SJSA1 (cell line): ENCODE results near the gene GJB4. TPM values are rescaled to one million over a fixed set of nuclear protein-coding genes. Genes with fewer than 3 reads are reported as not detected.
"Not testable (repeated sequence)": the region's sequence is repeated elsewhere in the genome, so short reads cannot be mapped to it uniquely, and the experiment has no call there.

Experiments
- DNase-seq, 2 experiments: peaks; one replicate each; pipeline ENCODE4 v3.0.0-alpha.2; 2015 to 2020; ENCODE audit warnings: low spot score in 2 of 2, low read depth in 1 of 2
- H3K27ac ChIP-seq: fragments of 250-450 bp; sonication (Bioruptor Pico); 2 replicates; pipeline ENCODE4 v1.5.1; 2020; ENCODE audit warnings: mild to moderate bottlenecking, moderate library complexity
- H3K27me3 ChIP-seq: fragments of 250-450 bp; sonication (Bioruptor Pico); replicated peaks from 2 replicates; pipeline ENCODE4 v1.5.1; 2020; ENCODE audit warnings: mild to moderate bottlenecking, moderate library complexity
- H3K36me3 ChIP-seq: fragments of 250-450 bp; sonication (Bioruptor Pico); 2 replicates; pipeline ENCODE4 v1.5.1; 2020; ENCODE audit warnings: mild to moderate bottlenecking
- H3K4me1 ChIP-seq: fragments of 250-450 bp; sonication (Bioruptor Pico); replicated peaks from 2 replicates; pipeline ENCODE4 v1.6.1; 2021; ENCODE audit warnings: mild to moderate bottlenecking
- H3K4me3 ChIP-seq: fragments of 250-450 bp; sonication (Bioruptor Pico); 2 replicates; pipeline ENCODE4 v1.5.1; 2020; ENCODE audit warnings: mild to moderate bottlenecking
- H3K9me3 ChIP-seq: fragments of 250-450 bp; sonication (Bioruptor Pico); replicated peaks from 2 replicates; pipeline ENCODE4 v1.5.1; 2020; ENCODE audit warnings: mild to moderate bottlenecking
- total RNA-seq: library from RNA; depleted of rRNA; stranded (reverse); fragments of >200 nt; shearing (Covaris generic); gene quantifications from 2 replicates; pipeline ENCODE4 v1.2.3, GENCODE V29; 2014

Gene GJB4
- total RNA-seq, 1 experiment from 2014 or later: not detected

DNA sequence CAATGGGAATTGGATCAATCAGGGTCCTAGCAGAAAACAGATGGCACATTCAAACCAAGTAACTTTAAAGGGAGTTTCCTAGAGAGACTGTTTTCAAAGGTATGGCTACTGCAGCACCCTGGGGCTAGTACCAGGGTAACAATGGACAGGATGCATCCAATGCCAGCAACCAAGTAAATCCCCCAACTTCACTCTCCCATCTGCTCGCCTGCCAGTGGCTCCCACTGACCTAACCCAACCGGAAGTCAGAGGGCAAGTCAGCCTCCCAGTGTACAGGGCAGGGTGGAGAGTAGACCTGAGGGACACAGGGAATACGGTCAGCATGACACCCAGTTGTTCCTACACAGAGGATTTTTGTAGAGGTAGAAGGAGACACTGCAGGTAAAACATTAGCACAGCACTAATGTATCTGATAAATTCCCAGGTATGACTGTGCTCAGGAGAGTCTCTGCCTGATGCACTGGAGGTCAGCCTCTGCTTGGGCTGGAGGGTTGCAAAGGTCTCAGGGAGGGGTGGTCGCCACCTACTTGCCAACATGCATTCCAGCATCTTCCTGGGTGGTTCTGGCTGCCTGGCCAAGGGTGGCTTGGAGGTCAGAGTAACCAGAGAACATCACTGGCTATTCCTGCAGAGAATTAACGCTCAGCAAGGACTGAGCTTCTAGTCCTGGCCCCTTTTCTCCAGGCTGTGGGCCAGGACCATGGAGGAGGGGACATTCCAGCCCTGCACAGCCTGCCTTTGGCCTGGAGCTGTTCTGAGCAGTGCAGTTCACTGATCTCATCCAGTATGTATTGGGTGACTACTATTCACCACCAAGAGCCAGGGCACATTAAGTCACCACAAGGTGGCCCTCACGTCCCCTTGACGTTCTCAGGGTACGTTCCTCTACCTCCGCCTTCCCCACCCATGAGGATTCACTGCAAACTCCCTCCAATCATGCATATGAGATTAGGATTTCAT is 28.2 kb downstream of the GJB4 start:
- H3K4me3 ChIP-seq: no peak overlapping the region
- no peaks in the 10 kb centered on the region for H3K36me3 ChIP-seq
- H3K4me1 ChIP-seq: no peaks in the 10 kb centered on the region
- H3K27ac ChIP-seq: no peak overlapping the region
- H3K27me3 ChIP-seq: peaks cover 9% of the 10 kb centered on the region; the same call in 1 of the 2 replicates
- H3K9me3 ChIP-seq: no peaks in the 10 kb centered on the region
- DNase-seq: no peak

DNA sequence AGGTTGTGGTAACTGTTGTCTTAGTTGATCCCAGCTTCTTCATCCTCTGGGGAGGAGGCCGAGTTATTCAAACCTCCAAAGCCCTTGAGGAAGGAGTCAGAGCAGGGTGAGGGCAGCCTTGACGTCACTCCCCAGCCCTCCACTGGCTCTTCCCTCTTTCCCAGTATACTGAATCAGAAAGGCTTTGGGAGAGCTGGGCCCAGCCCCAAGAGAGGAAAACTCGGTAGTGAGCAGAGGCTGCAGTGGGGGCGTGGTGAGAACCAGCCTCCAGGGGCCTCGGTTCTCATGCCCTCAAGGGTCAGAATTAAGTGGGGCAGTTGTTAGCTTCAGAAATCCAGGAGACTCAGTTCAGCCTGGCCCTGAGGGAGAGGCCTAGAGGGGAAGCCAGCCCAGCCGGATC is 31.4 kb downstream of the GJB4 start:
- Histone ChIP-seq H3K27me3 (peaks cover 11% of the 10 kb centered on the region), H3K27ac (no peak overlapping the region), H3K36me3 (no peaks in the 10 kb centered on the region), H3K9me3 (no peaks in the 10 kb centered on the region), H3K4me1 (no peaks in the 10 kb centered on the region), H3K4me3 (no peak overlapping the region)
- no peak for DNase-seq

DNA sequence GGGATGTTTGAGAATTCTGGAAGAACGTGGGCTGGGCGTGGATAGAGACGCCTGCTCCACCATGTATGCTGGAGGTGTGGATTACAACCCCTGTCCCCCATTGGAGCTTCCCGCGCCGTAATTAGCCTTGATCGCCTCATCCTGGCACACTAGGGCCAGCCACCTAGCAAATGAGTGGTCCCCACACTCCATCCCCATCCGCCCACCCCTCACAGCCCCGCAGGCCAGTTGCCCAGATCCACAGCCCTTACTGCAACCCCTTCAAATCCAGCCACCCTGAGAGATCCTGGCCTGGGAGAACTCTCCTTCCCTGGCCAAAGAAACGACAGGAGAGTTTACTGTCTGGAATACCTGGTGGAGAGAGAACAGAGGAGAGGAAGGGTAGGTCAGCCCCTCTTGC is 32.9 kb downstream of the GJB4 start:
- Histone ChIP-seq H3K4me1 (no peaks in the 10 kb centered on the region), H3K4me3 (no peak overlapping the region), H3K27ac (no peak overlapping the region), H3K36me3 (no peaks in the 10 kb centered on the region), H3K9me3 (no peaks in the 10 kb centered on the region), H3K27me3 (peaks cover 9% of the 10 kb centered on the region)
- no peak for DNase-seq

DNA sequence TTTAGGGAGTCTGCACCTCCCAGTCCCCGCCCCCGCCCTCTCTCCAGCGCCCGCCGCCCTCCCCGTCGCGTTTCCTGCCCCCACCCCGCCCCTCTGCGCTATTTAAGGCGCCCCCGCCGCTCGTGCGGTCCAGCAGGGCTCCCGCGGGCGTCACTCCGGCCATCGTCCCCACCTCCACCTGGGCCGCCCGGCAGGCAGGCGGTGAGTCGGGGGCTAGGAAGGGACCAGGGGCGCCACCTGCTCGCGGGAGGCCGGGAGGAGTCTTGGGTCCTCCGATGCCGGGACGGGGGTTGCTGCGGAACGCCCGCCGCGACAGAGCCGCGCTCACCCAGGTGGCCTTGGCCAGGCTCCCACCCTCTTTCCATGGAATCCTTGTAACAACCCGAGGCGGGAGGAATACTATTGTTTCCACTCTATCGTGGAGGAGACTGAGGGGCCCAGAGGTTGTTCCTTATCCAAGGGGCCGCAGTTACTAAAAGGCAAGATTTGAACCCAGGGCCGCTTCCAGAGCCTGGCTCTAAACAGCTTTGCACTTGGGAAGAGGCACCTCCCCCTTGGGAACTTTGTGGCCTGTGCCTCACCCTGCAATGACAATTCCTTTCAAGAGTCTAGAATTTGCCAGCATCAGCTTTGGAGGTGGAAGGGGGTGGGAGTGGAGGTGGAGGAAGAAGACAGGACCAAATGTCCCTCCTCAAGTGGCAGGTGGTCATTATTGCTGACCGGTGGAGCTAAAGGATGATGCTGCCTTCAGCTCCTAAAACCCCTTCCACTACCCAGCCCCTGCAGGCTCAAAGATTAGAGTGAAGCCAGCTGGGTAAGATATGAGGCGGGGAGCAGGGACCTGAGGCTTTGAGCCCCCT is 33.6 kb downstream of the GJB4 start, which contains the start of gene GJA4:
Gene GJA4 (plus strand): TSS at position 132 of the 860 bp plus-strand sequence. CDS start 1,215 bp downstream, outside the sequence.
- Histone ChIP-seq H3K4me1 (no peaks in the 10 kb centered on the region), H3K9me3 (no peaks in the 10 kb centered on the region), H3K27me3 (peaks cover 9% of the 10 kb centered on the region), H3K4me3 (no peak within 1 kb of the TSS), H3K36me3 (no peaks in the 10 kb centered on the region), H3K27ac (no peak within 1 kb of the TSS)
- no peak for DNase-seq

DNA sequence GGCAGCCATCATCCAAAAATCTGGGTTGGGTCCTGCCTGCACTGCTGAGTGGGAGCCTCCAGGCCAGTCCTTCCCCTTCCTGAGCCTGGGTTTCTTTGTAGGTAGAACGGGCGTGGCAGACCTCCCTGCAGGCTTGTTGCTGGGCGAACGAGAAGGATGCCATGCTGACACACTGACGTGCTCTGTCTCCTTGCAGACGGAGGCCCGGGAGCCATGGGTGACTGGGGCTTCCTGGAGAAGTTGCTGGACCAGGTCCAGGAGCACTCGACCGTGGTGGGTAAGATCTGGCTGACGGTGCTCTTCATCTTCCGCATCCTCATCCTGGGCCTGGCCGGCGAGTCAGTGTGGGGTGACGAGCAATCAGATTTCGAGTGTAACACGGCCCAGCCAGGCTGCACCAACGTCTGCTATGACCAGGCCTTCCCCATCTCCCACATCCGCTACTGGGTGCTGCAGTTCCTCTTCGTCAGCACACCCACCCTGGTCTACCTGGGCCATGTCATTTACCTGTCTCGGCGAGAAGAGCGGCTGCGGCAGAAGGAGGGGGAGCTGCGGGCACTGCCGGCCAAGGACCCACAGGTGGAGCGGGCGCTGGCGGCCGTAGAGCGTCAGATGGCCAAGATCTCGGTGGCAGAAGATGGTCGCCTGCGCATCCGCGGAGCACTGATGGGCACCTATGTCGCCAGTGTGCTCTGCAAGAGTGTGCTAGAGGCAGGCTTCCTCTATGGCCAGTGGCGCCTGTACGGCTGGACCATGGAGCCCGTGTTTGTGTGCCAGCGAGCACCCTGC is 34.7 kb downstream of the GJB4 start:
- Histone ChIP-seq H3K4me3 (no peak overlapping the region), H3K27ac (no peak overlapping the region), H3K4me1 (no peaks in the 10 kb centered on the region), H3K27me3 (peaks cover 9% of the 10 kb centered on the region), H3K36me3 (no peaks in the 10 kb centered on the region), H3K9me3 (no peaks in the 10 kb centered on the region)
- no peak for DNase-seq

DNA sequence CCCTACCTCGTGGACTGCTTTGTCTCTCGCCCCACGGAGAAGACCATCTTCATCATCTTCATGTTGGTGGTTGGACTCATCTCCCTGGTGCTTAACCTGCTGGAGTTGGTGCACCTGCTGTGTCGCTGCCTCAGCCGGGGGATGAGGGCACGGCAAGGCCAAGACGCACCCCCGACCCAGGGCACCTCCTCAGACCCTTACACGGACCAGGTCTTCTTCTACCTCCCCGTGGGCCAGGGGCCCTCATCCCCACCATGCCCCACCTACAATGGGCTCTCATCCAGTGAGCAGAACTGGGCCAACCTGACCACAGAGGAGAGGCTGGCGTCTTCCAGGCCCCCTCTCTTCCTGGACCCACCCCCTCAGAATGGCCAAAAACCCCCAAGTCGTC is 35.2 kb downstream of the GJB4 start:
- no peaks in the 10 kb centered on the region for H3K36me3 ChIP-seq
- no peak overlapping the region for H3K4me3 ChIP-seq
- H3K27me3 ChIP-seq: peaks cover 9% of the 10 kb centered on the region
- H3K27ac ChIP-seq: no peak overlapping the region
- H3K4me1 ChIP-seq: no peaks in the 10 kb centered on the region
- no peak for DNase-seq
- H3K9me3 ChIP-seq: no peaks in the 10 kb centered on the region

DNA sequence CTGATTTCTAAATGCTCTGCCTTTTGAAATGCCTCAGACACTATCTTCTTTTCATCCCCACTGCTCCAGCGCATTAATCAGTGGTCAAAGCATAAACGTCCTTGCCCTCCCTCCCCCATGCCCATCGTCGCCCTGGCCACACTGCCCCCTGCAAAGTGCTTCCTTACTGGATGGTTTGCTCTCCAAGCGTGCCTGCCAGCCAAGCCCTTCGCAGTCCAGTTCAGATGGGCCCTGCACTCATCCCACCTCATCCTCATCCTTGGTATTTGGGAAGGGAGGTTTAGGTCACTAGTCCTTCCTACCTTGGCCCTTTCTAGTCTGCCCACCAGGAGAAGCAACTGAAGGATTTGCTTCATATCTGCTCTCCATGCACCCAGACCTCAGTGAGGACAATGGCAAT is 36.4 kb downstream of the GJB4 start:
- DNase-seq: no peak
- Histone ChIP-seq H3K27me3 (peaks cover 9% of the 10 kb centered on the region; the same call in 1 of the 2 replicates), H3K36me3 (no peaks in the 10 kb centered on the region), H3K9me3 (no peaks in the 10 kb centered on the region), H3K4me3 (no peak overlapping the region), H3K4me1 (no peaks in the 10 kb centered on the region), H3K27ac (no peak overlapping the region)

DNA sequence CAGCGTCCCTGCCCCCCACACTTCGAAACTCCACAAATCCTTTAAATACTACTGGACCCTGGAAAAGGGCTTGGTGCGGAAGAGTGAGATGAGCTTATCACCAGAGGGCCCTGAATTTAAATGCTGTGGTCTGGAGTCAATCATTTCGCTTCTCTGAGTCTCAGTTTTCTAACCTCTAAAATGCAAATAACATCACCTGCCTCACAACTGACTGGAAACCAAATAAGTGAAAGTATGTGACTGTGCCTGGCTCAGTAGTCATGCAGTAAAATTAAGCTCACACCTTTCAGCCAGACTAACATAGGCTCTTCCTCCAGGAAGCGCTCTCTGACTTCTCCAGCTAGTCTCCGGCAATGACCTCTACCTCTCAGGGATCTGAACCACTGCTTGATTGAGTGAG is 37.5 kb downstream of the GJB4 start:
- no peak overlapping the region for H3K27ac ChIP-seq
- DNase-seq: no peak
- H3K4me1 ChIP-seq: no peaks in the 10 kb centered on the region

DNA sequence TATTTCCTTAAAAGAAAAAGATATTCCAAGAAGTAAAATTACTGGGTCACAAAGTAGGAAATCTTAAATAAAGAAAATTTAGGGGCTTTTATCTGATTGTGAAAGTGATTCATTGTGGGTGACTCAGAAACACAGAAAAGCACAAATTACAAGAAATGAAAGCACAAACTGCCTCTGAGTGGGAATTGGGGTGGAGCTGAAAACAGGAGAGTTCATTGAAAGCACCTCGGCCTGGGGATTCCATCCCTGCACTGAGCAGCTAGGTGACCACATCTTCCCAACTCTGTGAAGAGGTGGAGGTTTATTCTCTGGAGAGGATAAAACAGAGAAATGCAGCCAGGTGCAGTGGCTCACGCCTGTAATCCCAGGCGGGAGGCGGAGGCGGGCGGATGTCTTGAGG is 40.7 kb downstream of the GJB4 start:
- no peaks in the 10 kb centered on the region for H3K9me3 ChIP-seq
- H3K27ac ChIP-seq: no peak overlapping the region
- no peaks in the 10 kb centered on the region; the same call in 1 of the 2 replicates for H3K27me3 ChIP-seq
- H3K36me3 ChIP-seq: no peaks in the 10 kb centered on the region
- H3K4me3 ChIP-seq: no peak overlapping the region
- no peaks in the 10 kb centered on the region for H3K4me1 ChIP-seq
- no peak for DNase-seq

More for the DNA sequence above, 37.5 kb downstream of the GJB4 start:
- peaks cover 6% of the 10 kb centered on the region; the same call in 1 of the 2 replicates for H3K27me3 ChIP-seq
- H3K36me3 ChIP-seq: no peaks in the 10 kb centered on the region
- H3K4me3 ChIP-seq: no peak overlapping the region
- no peaks in the 10 kb centered on the region for H3K9me3 ChIP-seq

DNA sequence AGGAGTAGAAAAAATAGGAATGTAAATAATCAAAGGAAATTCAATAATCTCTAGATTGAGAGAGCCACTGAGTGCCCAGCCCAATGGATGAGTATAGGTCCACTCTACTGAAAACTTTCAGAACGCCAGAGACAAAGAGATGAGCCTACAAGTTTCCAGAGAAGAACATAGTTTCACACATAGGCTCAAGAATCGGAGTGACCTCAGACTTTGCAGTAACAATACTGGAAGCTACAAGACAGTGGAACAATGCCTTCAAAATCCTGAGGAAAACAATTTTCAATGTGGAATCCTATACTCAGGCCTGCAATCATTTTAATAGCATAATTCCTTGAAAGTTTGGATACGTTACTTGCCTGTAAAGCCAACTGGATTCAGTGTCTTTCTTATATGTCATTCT is 44.2 kb downstream of the GJB4 start:
- H3K27me3 ChIP-seq: no peaks in the 10 kb centered on the region; the same call in 1 of the 2 replicates
- H3K4me3 ChIP-seq: no peak overlapping the region
- DNase-seq: no peak
- H3K9me3 ChIP-seq: no peaks in the 10 kb centered on the region
- no peak overlapping the region for H3K27ac ChIP-seq
- no peaks in the 10 kb centered on the region for H3K4me1 ChIP-seq
- no peaks in the 10 kb centered on the region for H3K36me3 ChIP-seq

DNA sequence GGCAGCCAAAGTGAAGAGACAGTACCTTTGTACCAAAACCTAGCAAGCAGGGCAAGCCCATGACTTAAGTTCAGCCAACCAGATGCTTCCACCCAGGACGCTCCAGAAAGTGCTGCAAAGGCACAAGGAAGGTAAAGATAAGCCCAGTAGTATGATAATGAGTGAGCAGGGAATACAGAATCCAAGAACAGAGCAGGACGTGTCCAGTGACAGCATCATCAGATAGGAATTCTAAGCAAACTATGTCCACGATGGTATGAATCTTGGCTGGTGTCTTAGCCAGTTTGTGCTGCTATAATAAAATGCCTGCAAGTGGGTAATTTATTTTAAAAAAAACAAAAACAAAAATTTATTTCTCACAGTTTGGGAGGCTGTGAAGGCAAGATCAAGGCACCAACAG is 46.9 kb downstream of the GJB4 start:
- DNase-seq: no peak
- no peaks in the 10 kb centered on the region for H3K4me1 ChIP-seq
- no peaks in the 10 kb centered on the region for H3K36me3 ChIP-seq
- no peaks in the 10 kb centered on the region for H3K9me3 ChIP-seq
- H3K27me3 ChIP-seq: no peaks in the 10 kb centered on the region; the same call in 1 of the 2 replicates
- no peak overlapping the region for H3K27ac ChIP-seq
- no peak overlapping the region for H3K4me3 ChIP-seq

DNA sequence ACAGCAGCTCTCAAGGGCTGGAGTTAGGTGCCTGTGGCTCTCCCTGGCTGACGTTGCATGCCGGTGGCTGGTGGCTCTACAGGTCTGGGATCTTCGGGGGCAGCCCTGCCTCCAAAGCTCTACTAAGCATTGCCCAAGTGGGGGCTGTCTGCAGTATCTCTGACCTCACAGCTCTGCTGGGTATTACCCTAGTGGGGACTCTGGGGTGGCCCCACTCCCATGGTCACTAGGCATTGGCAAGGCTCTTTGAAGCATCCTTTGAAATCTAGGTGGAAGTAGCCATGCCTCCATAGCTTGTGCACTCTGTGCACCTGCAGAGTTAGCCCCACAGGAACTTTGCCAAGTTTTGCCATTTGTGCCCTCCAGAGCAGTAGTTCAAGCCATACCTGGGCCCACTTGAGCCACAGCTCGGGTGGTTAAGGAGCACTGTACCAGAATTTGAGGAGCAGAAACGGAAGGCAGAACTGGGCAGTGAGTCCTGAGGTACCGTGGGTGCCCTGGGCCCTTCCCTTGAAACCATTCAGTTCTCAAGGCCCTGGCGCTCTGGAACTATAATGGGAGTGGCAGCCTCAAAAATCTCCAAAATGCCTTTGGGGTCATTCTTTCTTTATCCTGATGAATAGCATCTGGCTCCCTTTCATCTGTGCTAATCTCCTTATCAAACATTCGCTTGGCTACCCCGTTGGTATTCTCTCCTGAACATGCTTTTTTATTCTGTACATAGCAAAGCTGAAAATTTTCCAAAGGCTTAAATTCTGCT is 48.7 kb downstream of the GJB4 start:
- no peak overlapping the region for H3K4me3 ChIP-seq
- no peaks in the 10 kb centered on the region for H3K4me1 ChIP-seq
- no peak for DNase-seq
- H3K27me3 ChIP-seq: no peaks in the 10 kb centered on the region; the same call in 1 of the 2 replicates
- no peaks in the 10 kb centered on the region for H3K9me3 ChIP-seq
- H3K27ac ChIP-seq: no peak overlapping the region
- H3K36me3 ChIP-seq: no peaks in the 10 kb centered on the region

DNA sequence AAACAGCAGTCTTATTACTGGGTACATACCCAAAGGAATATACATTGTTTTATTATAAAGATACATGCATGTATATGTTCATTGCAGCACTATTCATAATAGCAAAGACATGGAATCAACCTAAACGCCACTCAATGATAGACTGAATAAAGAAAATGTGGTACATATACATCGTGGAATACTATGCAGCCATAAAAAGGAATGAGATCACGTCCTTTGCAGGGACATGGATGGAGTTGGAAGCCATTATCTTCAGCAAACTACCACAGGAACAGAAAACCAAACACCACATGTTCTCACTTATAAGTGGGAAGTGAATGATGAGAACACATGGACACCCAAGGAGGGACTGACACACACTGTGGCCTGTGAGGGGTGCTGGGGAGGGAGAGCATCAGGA is 51.2 kb downstream of the GJB4 start:
- H3K27me3 ChIP-seq, H3K4me1 ChIP-seq, DNase-seq, H3K9me3 ChIP-seq, H3K36me3 ChIP-seq, H3K27ac ChIP-seq, H3K4me3 ChIP-seq: not testable (repeated sequence)
